ENCODE data around the gene GPR157. TPM values are rescaled to one million over a fixed set of nuclear protein-coding genes. Genes with fewer than 3 reads are reported as not detected.

GPR157 gene
- total RNA-seq, 1 donor from 2014 or later, result 5.4 TPM

GRCh38 chr1:9169601-9170137 is 40.8 kb upstream of the GPR157 start:
- Mint-ChIP-seq H3K9me3 (ENCODE audit: unreplicated experiment) (no peaks in the 10 kb centered on the region), H3K36me3 (ENCODE audit: low read depth, unreplicated experiment) (peaks cover 24% of the 10 kb centered on the region), H3K27me3 (ENCODE audit: low read depth, unreplicated experiment) (no peaks in the 10 kb centered on the region), H3K4me3 (ENCODE audit: unreplicated experiment) (no peak overlapping the region), H3K4me1 (ENCODE audit: low read depth, unreplicated experiment) (peaks cover 19% of the 10 kb centered on the region), H3K27ac (ENCODE audit: unreplicated experiment) (no peak overlapping the region)
- no peak overlapping the region for H3K4me3 ChIP-seq (ENCODE audit: insufficient read depth, low read depth, low read length)
- H3K36me3 ChIP-seq (ENCODE audit: insufficient read depth, low read length), result peaks cover 10% of the 10 kb centered on the region
- peaks cover 97% of the 10 kb centered on the region for H4K20me1 ChIP-seq (ENCODE audit: insufficient read depth, low read length)
- DNase-seq (ENCODE audit: low read depth) (no peak), FAIRE-seq (no peak)
- TF ChIP-seq EZH2 (IDR thresholded peaks at IDR 0.05; ENCODE audit: insufficient read depth, low read length), result no peak
- no peaks in the 10 kb centered on the region for H3K9me3 ChIP-seq (ENCODE audit: insufficient read depth, low read depth, low read length)
- peaks cover 30% of the 10 kb centered on the region for H3K4me1 ChIP-seq (ENCODE audit: insufficient read depth, low read length)
- H3K27me3 ChIP-seq (ENCODE audit: insufficient read depth, low read length), result no peaks in the 10 kb centered on the region
- H3K79me2 ChIP-seq (ENCODE audit: insufficient read depth, low read length), result peaks cover 99% of the 10 kb centered on the region
- H3K27ac ChIP-seq (ENCODE audit: low read depth, low read length), result no peak overlapping the region
- H2AFZ ChIP-seq (ENCODE audit: low read depth, low read length), result no peak overlapping the region
- no peak overlapping the region for H3K9ac ChIP-seq (ENCODE audit: low read length)
- no peak overlapping the region for H3K4me2 ChIP-seq (ENCODE audit: low read length)

GRCh38 chr1:9167638-9168037 is 38.7 kb upstream of the GPR157 start:
- no peaks in the 10 kb centered on the region for H3K27me3 Mint-ChIP-seq (ENCODE audit: low read depth, unreplicated experiment)
- no peak overlapping the region for H3K27ac Mint-ChIP-seq (ENCODE audit: unreplicated experiment)
- Histone ChIP-seq H3K4me3 (ENCODE audit: insufficient read depth, low read depth, low read length) (no peak overlapping the region), H3K36me3 (ENCODE audit: insufficient read depth, low read length) (peaks cover 10% of the 10 kb centered on the region), H3K27me3 (ENCODE audit: insufficient read depth, low read length) (no peaks in the 10 kb centered on the region), H3K4me2 (ENCODE audit: low read length) (no peak overlapping the region), H3K79me2 (ENCODE audit: insufficient read depth, low read length) (peaks cover 88% of the 10 kb centered on the region), H3K4me1 (ENCODE audit: insufficient read depth, low read length) (peaks cover 49% of the 10 kb centered on the region), H3K27ac (ENCODE audit: low read depth, low read length) (no peak overlapping the region), H3K9me3 (ENCODE audit: insufficient read depth, low read depth, low read length) (no peaks in the 10 kb centered on the region), H3K9ac (ENCODE audit: low read length) (no peak overlapping the region), H2AFZ (ENCODE audit: low read depth, low read length) (no peak overlapping the region), H4K20me1 (ENCODE audit: insufficient read depth, low read length) (peaks cover 94% of the 10 kb centered on the region)
- peaks cover 16% of the 10 kb centered on the region for H3K36me3 Mint-ChIP-seq (ENCODE audit: low read depth, unreplicated experiment)
- no peaks in the 10 kb centered on the region for H3K9me3 Mint-ChIP-seq (ENCODE audit: unreplicated experiment)
- no peak for FAIRE-seq
- H3K4me3 Mint-ChIP-seq (ENCODE audit: unreplicated experiment), result no peak overlapping the region
- peaks cover 36% of the 10 kb centered on the region for H3K4me1 Mint-ChIP-seq (ENCODE audit: low read depth, unreplicated experiment)
- TF ChIP-seq EZH2 (IDR thresholded peaks at IDR 0.05; ENCODE audit: insufficient read depth, low read length), result no peak
- no peak for TF ChIP-seq CTCF (IDR thresholded peaks at IDR 0.05; ENCODE audit: insufficient read depth, low read depth, low read length)
- DNase-seq (ENCODE audit: low read depth), result no peak

- no peak overlapping the region for H2AFZ ChIP-seq (ENCODE audit: low read depth, low read length)
- DNase-seq (ENCODE audit: low read depth), result peak; percentile 87
These were observed 37.7 kb upstream of the GPR157 start for GRCh38 chr1:9166289-9167235.

More at GRCh38 chr1:9166289-9167235, 37.7 kb upstream of the GPR157 start:
- H3K4me2 ChIP-seq (ENCODE audit: low read length), result peak overlapping the region; percentile 77
- H3K4me3 ChIP-seq (ENCODE audit: insufficient read depth, low read depth, low read length), result no peak overlapping the region
- H3K27ac Mint-ChIP-seq (ENCODE audit: unreplicated experiment), result no peak overlapping the region
- no peak for FAIRE-seq
- peaks cover 94% of the 10 kb centered on the region for H4K20me1 ChIP-seq (ENCODE audit: insufficient read depth, low read length)
- no peaks in the 10 kb centered on the region for H3K9me3 ChIP-seq (ENCODE audit: insufficient read depth, low read depth, low read length)
- H3K27ac ChIP-seq (ENCODE audit: low read depth, low read length), result peak overlapping the region; percentile 94
- peaks cover 88% of the 10 kb centered on the region for H3K79me2 ChIP-seq (ENCODE audit: insufficient read depth, low read length)
- H3K4me1 ChIP-seq (ENCODE audit: insufficient read depth, low read length), result peaks cover 56% of the 10 kb centered on the region
- H3K9me3 Mint-ChIP-seq (ENCODE audit: unreplicated experiment), result no peaks in the 10 kb centered on the region
- H3K4me1 Mint-ChIP-seq (ENCODE audit: low read depth, unreplicated experiment), result peaks cover 47% of the 10 kb centered on the region
- H3K9ac ChIP-seq (ENCODE audit: low read length), result peak overlapping the region; percentile 70
- no peak overlapping the region for H3K4me3 Mint-ChIP-seq (ENCODE audit: unreplicated experiment)
- H3K27me3 Mint-ChIP-seq (ENCODE audit: low read depth, unreplicated experiment), result no peaks in the 10 kb centered on the region
- H3K36me3 Mint-ChIP-seq (ENCODE audit: low read depth, unreplicated experiment), result peaks cover 16% of the 10 kb centered on the region
- TF ChIP-seq EZH2 (IDR thresholded peaks at IDR 0.05; ENCODE audit: insufficient read depth, low read length) (no peak), CTCF (IDR thresholded peaks at IDR 0.05; ENCODE audit: insufficient read depth, low read depth, low read length) (no peak)
- H3K27me3 ChIP-seq (ENCODE audit: insufficient read depth, low read length), result no peaks in the 10 kb centered on the region
- H3K36me3 ChIP-seq (ENCODE audit: insufficient read depth, low read length), result peaks cover 8% of the 10 kb centered on the region
